IPS-18a (cell line): ENCODE results near the gene FGF11.
"Not testable (repeated sequence)": the region's sequence is repeated elsewhere in the genome, so short reads cannot be mapped to it uniquely, and the experiment has no call there.

ENCODE experiments used
- H3K27ac ChIP-seq: one replicate; pipeline ENCODE4 v1.5.1; 2013; ENCODE audit warnings: low read length
- H3K27me3 ChIP-seq: one replicate; pipeline ENCODE4 v1.6.1; 2013; ENCODE audit warnings: mild to moderate bottlenecking, low read length; ENCODE audit not compliant: control insufficient read depth, insufficient read depth
- H3K36me3 ChIP-seq: one replicate; pipeline ENCODE4 v1.6.1; 2013; ENCODE audit warnings: low read depth, low read length; ENCODE audit not compliant: control insufficient read depth
- H3K4me1 ChIP-seq: one replicate; pipeline ENCODE4 v1.6.1; 2013; ENCODE audit warnings: low read depth, low read length; ENCODE audit not compliant: control insufficient read depth
- H3K4me3 ChIP-seq: one replicate; pipeline ENCODE4 v1.5.1; 2013; ENCODE audit warnings: low read length
- H3K9ac ChIP-seq: one replicate; pipeline ENCODE4 v1.6.1; 2013; ENCODE audit warnings: mild to moderate bottlenecking, low read length, moderate library complexity
- H3K9me3 ChIP-seq: one replicate; pipeline ENCODE4 v1.6.1; 2013; ENCODE audit warnings: low read depth, low read length; ENCODE audit not compliant: control insufficient read depth

Gene FGF11

GRCh38 chr17:7468804-7469389, 29.6 kb downstream of the FGF11 start:
- Histone ChIP-seq H3K9ac (no peak overlapping the region), H3K27ac (no peak overlapping the region)

GRCh38 chr17:7469843-7470242, 30.5 kb downstream of the FGF11 start:
- not testable (repeated sequence) for H3K36me3 ChIP-seq, H3K9ac ChIP-seq, H3K4me3 ChIP-seq, H3K4me1 ChIP-seq, H3K9me3 ChIP-seq, H3K27me3 ChIP-seq, H3K27ac ChIP-seq

More at GRCh38 chr17:7468804-7469389, 29.6 kb downstream of the FGF11 start:
- Histone ChIP-seq H3K4me1 (no peaks in the 10 kb centered on the region), H3K27me3 (no peaks in the 10 kb centered on the region), H3K4me3 (no peak overlapping the region), H3K36me3 (no peaks in the 10 kb centered on the region), H3K9me3 (no peaks in the 10 kb centered on the region)

- not testable (repeated sequence) for H3K4me1 ChIP-seq, H3K9ac ChIP-seq, H3K9me3 ChIP-seq, H3K4me3 ChIP-seq, H3K36me3 ChIP-seq, H3K27me3 ChIP-seq, H3K27ac ChIP-seq
Observed at GRCh38 chr17:7470457-7470973, 31.2 kb downstream of the FGF11 start.

- no peak overlapping the region for H3K9ac ChIP-seq
- no peaks in the 10 kb centered on the region for H3K4me1 ChIP-seq
- no peak overlapping the region for H3K4me3 ChIP-seq
- no peaks in the 10 kb centered on the region for H3K27me3 ChIP-seq
- H3K27ac ChIP-seq = no peak overlapping the region
- H3K36me3 ChIP-seq = no peaks in the 10 kb centered on the region
- H3K9me3 ChIP-seq = no peaks in the 10 kb centered on the region
Observed at GRCh38 chr17:7471729-7472128, 32.4 kb downstream of the FGF11 start.

- not testable (repeated sequence) for H3K9ac ChIP-seq, H3K27ac ChIP-seq, H3K9me3 ChIP-seq, H3K36me3 ChIP-seq, H3K4me3 ChIP-seq, H3K4me1 ChIP-seq, H3K27me3 ChIP-seq
Observed at GRCh38 chr17:7474767-7475166, 35.5 kb downstream of the FGF11 start.

GRCh38 chr17:7475764-7476422, 36.6 kb downstream of the FGF11 start:
- Histone ChIP-seq H3K9ac (no peak overlapping the region), H3K4me1 (peaks cover 5% of the 10 kb centered on the region), H3K36me3 (no peaks in the 10 kb centered on the region), H3K27me3 (no peaks in the 10 kb centered on the region), H3K4me3 (no peak overlapping the region), H3K27ac (no peak overlapping the region), H3K9me3 (no peaks in the 10 kb centered on the region)

- H3K36me3 ChIP-seq = no peaks in the 10 kb centered on the region
- H3K4me3 ChIP-seq = no peak overlapping the region
- H3K27ac ChIP-seq = no peak overlapping the region
- H3K9ac ChIP-seq = no peak overlapping the region
- peaks cover 7% of the 10 kb centered on the region for H3K4me1 ChIP-seq
- no peaks in the 10 kb centered on the region for H3K9me3 ChIP-seq
- H3K27me3 ChIP-seq = no peaks in the 10 kb centered on the region
Observed at GRCh38 chr17:7476494-7476893, 37.2 kb downstream of the FGF11 start.

- H3K9ac ChIP-seq = no peak overlapping the region
Observed at GRCh38 chr17:7476951-7477350, 37.6 kb downstream of the FGF11 start.

GRCh38 chr17:7477392-7478275, 38.3 kb downstream of the FGF11 start:
- Histone ChIP-seq H3K27me3 (no peaks in the 10 kb centered on the region), H3K27ac (no peak overlapping the region), H3K36me3 (no peaks in the 10 kb centered on the region), H3K4me3 (peak overlapping the region; percentile 38), H3K4me1 (peaks cover 8% of the 10 kb centered on the region), H3K9me3 (no peaks in the 10 kb centered on the region), H3K9ac (no peak overlapping the region)

More at GRCh38 chr17:7476951-7477350, 37.6 kb downstream of the FGF11 start:
- Histone ChIP-seq H3K4me1 (peaks cover 8% of the 10 kb centered on the region), H3K9me3 (no peaks in the 10 kb centered on the region), H3K4me3 (no peak overlapping the region), H3K36me3 (no peaks in the 10 kb centered on the region), H3K27ac (no peak overlapping the region), H3K27me3 (no peaks in the 10 kb centered on the region)

- H3K27ac ChIP-seq = no peak overlapping the region
- H3K4me3 ChIP-seq = peak overlapping the region; percentile 38
- H3K9ac ChIP-seq = peak overlapping the region; percentile 66
- no peaks in the 10 kb centered on the region for H3K36me3 ChIP-seq
- no peaks in the 10 kb centered on the region for H3K27me3 ChIP-seq
- peaks cover 13% of the 10 kb centered on the region for H3K4me1 ChIP-seq
- H3K9me3 ChIP-seq = no peaks in the 10 kb centered on the region
Observed at GRCh38 chr17:7478276-7479212, 39.2 kb downstream of the FGF11 start.
